Measurements from ENCODE around the gene TFB1M. TPM values are rescaled to one million over a fixed set of nuclear protein-coding genes. Genes with fewer than 3 reads are reported as not detected.
"Not testable (repeated sequence)": the region's sequence is repeated elsewhere in the genome, so short reads cannot be mapped to it uniquely, and the experiment has no call there.

Gene TFB1M
- total RNA-seq, 1 experiment from 2014 or later = 38.8 TPM

DNA sequence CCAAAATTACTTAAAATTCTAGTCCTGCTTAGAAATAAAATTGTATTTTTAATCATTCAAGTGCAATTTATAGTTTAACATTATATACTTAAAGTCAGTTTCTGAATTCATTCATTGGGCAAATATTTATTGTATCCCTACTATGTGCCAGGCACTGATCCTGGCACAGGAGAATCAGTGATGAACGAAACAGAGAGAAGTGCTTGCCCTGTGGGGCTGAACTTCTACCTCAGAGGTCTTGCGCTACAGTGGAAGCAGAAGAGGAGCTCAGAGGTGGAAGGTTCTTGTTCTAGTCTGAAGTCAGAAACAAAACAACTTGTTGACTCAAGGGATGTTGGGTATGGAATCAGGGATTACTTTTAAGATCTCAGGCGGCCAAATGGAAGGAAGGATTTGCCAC, 44.5 kb downstream of the TFB1M start:
- no peaks in the 10 kb centered on the region for H3K27me3 ChIP-seq (ENCODE audit: control insufficient read depth, insufficient read depth, low read length)
- DNase-seq = no peak
- no peak overlapping the region for H3K4me3 ChIP-seq (ENCODE audit: insufficient read depth, low read depth, low read length)
- no peaks in the 10 kb centered on the region for H3K36me3 ChIP-seq (replicated peaks; ENCODE audit: control insufficient read depth, insufficient read depth, low read length)

- DNase-seq = peak; percentile 36
- not testable (repeated sequence) for H3K4me3 ChIP-seq (ENCODE audit: insufficient read depth, low read depth, low read length); H3K27me3 ChIP-seq (ENCODE audit: control insufficient read depth, insufficient read depth, low read length); H3K36me3 ChIP-seq (replicated peaks; ENCODE audit: control insufficient read depth, insufficient read depth, low read length)
Measured at GRCh38 chr6:155268088-155268867, 46.0 kb downstream of the TFB1M start.

DNA sequence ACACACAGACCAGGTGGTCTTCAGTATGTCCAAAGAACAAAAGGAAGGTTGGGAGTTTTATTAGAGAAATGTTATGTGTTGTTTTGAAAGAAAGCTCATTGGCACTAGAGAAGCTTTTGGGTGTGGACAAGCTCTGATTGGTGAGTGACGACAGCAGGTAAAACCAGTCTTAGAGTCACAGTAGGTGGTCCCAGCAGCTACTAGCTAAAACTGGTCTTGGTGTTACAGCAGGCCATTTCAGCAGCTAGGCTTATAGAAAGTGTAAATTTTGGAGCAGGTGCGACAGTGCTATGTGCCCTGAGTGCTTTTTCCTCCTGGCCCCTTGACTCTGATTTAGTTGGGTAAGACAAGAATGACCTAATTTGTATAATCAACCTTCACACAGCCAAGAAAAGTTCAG, 46.9 kb downstream of the TFB1M start:
- H3K4me3 ChIP-seq (ENCODE audit: insufficient read depth, low read depth, low read length) = no peak overlapping the region
- no peaks in the 10 kb centered on the region for H3K36me3 ChIP-seq (replicated peaks; ENCODE audit: control insufficient read depth, insufficient read depth, low read length)
- no peaks in the 10 kb centered on the region for H3K27me3 ChIP-seq (ENCODE audit: control insufficient read depth, insufficient read depth, low read length)
- no peak for DNase-seq

- Histone ChIP-seq H3K27me3 (ENCODE audit: control insufficient read depth, insufficient read depth, low read length) (no peaks in the 10 kb centered on the region), H3K4me3 (ENCODE audit: insufficient read depth, low read depth, low read length) (no peak overlapping the region), H3K36me3 (replicated peaks; ENCODE audit: control insufficient read depth, insufficient read depth, low read length) (no peaks in the 10 kb centered on the region)
- DNase-seq = no peak
Measured at GRCh38 chr6:155265843-155266535, 48.3 kb downstream of the TFB1M start.

DNA sequence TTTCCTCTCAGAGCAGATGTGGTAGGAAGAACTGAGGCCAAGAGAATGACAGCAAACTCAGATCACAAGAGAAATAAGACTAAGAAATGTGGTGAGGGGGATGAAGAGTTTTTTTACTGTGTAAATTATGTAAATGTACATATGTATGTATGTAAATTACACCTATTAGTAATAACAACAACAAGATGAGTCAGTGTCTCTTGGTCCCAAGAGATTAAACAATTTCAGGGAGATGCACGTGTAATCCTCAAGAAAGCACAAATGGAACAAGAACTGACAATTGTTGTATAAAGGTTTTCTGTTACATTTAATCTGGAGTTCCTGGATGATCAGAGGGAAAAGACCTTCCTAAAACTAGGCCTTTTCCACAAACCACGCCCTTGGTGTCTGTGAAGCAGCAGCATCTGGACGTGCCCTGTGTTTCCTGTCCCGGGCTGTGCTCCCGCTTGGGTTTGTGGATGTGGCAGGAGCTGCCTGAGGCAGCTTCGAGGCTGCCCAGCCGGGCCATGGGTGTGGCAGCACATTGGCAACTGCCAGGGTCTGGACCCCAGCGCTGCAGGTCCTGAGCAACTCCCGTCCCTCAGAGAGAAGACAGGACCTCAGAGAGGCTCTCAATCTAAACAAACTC, 49.5 kb downstream of the TFB1M start:
- no peak for DNase-seq
- Histone ChIP-seq H3K27me3 (ENCODE audit: control insufficient read depth, insufficient read depth, low read length) (no peaks in the 10 kb centered on the region), H3K36me3 (replicated peaks; ENCODE audit: control insufficient read depth, insufficient read depth, low read length) (peaks cover 3% of the 10 kb centered on the region), H3K4me3 (ENCODE audit: insufficient read depth, low read depth, low read length) (no peak overlapping the region)

DNA sequence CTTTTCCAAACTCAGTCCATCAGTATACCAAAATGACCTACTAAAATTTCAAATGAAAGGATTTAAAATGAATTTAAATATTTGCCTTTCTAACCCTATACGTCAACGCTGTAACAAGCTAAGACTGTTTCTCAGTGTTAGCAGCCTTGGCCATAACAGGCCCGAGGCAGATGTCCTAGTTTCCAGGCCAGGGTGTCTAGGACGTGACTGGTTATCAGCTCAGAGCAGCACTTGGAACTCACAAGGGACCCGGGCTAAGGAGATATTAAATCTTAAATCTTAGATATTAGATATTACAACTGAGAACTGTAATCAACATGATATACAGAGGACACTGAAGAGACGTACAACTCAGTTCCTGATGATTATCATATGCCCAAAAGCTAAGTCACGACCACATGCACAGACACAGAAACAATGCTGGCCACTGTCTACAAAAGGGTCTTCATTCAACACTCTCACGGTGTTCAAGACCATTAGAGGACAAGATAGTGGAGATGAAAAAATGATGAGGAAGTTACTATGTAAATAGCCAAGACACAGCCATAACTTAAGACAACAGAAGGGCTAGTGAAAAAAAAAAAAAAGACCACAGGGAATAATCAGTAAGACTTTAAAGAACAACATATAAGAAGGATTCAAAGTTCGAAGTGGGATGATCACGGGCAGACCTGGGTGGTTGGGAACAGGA, 50.8 kb downstream of the TFB1M start, which contains the start of gene CLDN20:
CLDN20 (plus strand) TSS at position 641 of the 691 bp plus-strand sequence. CDS start 11,707 bp downstream, outside the sequence.
- H3K4me3 ChIP-seq (ENCODE audit: insufficient read depth, low read depth, low read length) = no peak within 1 kb of the TSS

DNA sequence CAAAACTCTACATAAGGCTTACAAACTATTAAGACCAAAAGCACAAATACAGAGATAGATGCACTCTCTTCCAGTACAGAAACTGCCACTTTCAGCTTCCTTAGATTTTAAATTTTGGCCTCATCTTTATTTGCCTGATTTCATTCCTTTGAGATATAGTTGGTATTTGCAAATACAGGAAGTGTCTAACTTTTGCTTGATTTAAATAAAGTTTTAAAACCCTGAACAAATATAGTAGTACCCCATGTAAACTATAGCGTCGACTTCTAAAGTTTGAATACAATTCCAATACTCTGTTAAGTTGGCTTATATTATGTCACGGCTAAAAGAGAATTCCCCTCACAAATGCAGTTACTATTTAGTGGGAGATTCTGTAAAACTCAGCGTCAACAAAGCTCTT, 51.6 kb downstream of the TFB1M start:
- Histone ChIP-seq H3K4me3 (ENCODE audit: insufficient read depth, low read depth, low read length) (no peak overlapping the region), H3K27me3 (ENCODE audit: control insufficient read depth, insufficient read depth, low read length) (no peaks in the 10 kb centered on the region), H3K36me3 (replicated peaks; ENCODE audit: control insufficient read depth, insufficient read depth, low read length) (peaks cover 10% of the 10 kb centered on the region)
- DNase-seq = no peak

More for the DNA sequence above, 50.8 kb downstream of the TFB1M start, which contains the start of gene CLDN20:
- Histone ChIP-seq H3K27me3 (ENCODE audit: control insufficient read depth, insufficient read depth, low read length) (no peaks in the 10 kb centered on the region), H3K36me3 (replicated peaks; ENCODE audit: control insufficient read depth, insufficient read depth, low read length) (peaks cover 10% of the 10 kb centered on the region)
- no peak for DNase-seq

DNA sequence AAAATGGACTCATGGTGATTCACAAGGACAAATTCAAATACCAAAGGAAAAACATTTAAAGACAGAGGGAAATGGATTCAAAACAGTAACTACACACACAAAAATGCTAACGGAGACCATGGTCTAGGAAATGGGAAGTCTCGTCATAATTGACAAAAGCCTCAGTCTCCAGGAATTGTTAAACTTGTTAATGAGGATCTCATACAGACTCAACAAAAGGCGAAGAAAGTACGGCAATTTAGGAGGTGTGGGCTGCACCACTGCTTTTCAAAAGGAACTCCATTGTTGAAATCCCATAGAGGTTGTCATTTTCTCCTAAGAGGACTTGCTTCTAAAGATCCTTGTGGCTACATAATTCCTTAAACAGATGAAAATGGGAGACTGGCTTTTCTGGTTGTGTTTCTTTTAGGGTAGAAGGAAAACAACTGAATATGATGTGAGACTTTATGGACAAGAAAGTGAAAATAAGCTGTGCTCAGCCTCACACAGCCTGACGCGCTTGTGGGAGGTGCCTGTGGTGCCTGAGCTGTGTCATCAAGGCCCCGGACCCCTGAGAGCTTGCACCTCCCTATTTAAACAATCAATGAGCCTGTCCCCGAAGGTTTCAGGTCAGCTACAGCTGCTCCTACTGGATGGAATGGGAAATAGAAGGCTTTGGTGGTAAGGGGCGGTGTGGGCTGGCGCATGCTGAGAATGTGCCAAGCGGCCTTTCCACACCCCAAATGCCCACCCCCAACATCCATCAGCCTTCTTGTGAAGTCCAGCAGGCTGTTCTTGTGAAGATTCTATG, 53.0 kb downstream of the TFB1M start:
- no peaks in the 10 kb centered on the region for H3K27me3 ChIP-seq (ENCODE audit: control insufficient read depth, insufficient read depth, low read length)
- peak; percentile 75 for DNase-seq
- H3K36me3 ChIP-seq (replicated peaks; ENCODE audit: control insufficient read depth, insufficient read depth, low read length) = peaks cover 17% of the 10 kb centered on the region

GRCh38 chr6:155260686-155261085, 53.6 kb downstream of the TFB1M start:
- Histone ChIP-seq H3K27me3 (ENCODE audit: control insufficient read depth, insufficient read depth, low read length) (no peaks in the 10 kb centered on the region), H3K4me3 (ENCODE audit: insufficient read depth, low read depth, low read length) (no peak overlapping the region), H3K36me3 (replicated peaks; ENCODE audit: control insufficient read depth, insufficient read depth, low read length) (peaks cover 17% of the 10 kb centered on the region)
- DNase-seq = no peak

More for the DNA sequence above, 53.0 kb downstream of the TFB1M start:
- no peak overlapping the region for H3K4me3 ChIP-seq (ENCODE audit: insufficient read depth, low read depth, low read length)

DNA sequence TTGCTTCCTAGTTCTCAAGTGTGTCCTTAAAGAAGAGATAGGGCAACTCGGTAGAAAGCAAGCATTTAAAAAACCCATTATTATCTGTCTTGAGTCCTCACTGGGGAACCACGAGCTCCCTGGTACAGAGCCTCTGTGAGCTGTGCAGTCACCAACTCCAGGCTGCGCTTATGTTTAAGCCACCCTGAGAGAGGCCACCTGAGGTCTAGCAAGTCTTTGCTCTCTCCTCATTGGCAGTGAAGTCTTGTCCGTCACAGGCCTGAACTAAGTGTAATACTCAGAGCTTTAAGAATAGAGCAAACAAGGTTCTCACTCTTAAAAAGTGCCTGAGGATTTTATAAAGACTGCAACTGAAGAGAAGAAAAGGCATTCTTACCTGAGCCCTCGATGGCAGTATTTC, 54.4 kb downstream of the TFB1M start:
- H3K36me3 ChIP-seq (replicated peaks; ENCODE audit: control insufficient read depth, insufficient read depth, low read length) = peaks cover 17% of the 10 kb centered on the region

DNA sequence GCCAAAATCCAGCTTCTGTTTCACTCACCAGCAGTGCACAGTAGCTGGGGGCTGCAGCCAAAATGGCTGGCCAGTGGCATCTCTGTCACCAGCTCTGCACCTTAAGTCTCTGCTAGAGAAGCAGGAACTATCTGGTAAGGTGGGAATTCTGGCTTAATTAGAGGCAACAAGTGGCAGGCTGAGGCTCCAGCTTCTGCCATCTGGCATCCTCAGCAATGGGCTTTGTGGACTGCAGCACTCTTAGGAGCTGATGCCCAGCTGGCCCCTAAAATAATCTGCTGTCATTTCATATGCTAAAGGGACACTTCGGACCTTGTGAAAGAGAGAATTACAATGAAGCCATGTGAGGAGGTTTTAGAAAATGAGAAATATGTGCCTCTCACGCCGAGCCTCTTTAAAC, 55.1 kb downstream of the TFB1M start:
- H3K27me3 ChIP-seq (ENCODE audit: control insufficient read depth, insufficient read depth, low read length) = no peaks in the 10 kb centered on the region
- H3K36me3 ChIP-seq (replicated peaks; ENCODE audit: control insufficient read depth, insufficient read depth, low read length) = peaks cover 18% of the 10 kb centered on the region
- DNase-seq = no peak
- no peak overlapping the region for H3K4me3 ChIP-seq (ENCODE audit: insufficient read depth, low read depth, low read length)

More for the DNA sequence above, 54.4 kb downstream of the TFB1M start:
- no peak for DNase-seq
- Histone ChIP-seq H3K4me3 (ENCODE audit: insufficient read depth, low read depth, low read length) (no peak overlapping the region), H3K27me3 (ENCODE audit: control insufficient read depth, insufficient read depth, low read length) (no peaks in the 10 kb centered on the region)

DNA sequence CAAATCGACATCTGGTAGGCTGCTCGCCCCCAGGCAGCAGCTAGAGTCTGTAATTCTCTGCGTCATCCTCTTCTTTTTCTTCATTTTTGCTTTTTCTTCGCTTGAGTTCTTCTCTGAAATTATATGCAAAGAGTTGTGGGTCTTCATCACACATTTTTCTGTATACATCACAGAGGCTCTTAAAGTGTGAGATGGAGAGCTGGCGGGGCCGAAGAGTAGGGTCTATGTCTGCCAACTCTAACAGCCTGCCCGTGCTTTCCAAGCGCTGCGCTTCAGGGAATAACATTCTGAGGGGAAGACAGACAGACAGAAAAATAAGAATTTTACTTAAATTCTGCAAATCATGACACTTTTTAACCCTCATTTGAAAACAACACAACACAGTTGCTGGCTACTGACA, 56.5 kb downstream of the TFB1M start:
- H3K36me3 ChIP-seq (replicated peaks; ENCODE audit: control insufficient read depth, insufficient read depth, low read length) = peaks cover 18% of the 10 kb centered on the region
- no peaks in the 10 kb centered on the region for H3K27me3 ChIP-seq (ENCODE audit: control insufficient read depth, insufficient read depth, low read length)
- H3K4me3 ChIP-seq (ENCODE audit: insufficient read depth, low read depth, low read length) = no peak overlapping the region
- no peak for DNase-seq

GRCh38 chr6:155256122-155256795, 58.0 kb downstream of the TFB1M start:
- no peak for DNase-seq
- Histone ChIP-seq H3K36me3 (replicated peaks; ENCODE audit: control insufficient read depth, insufficient read depth, low read length) (peaks cover 20% of the 10 kb centered on the region), H3K27me3 (ENCODE audit: control insufficient read depth, insufficient read depth, low read length) (no peaks in the 10 kb centered on the region), H3K4me3 (ENCODE audit: insufficient read depth, low read depth, low read length) (no peak overlapping the region)
